Spinal cord (tissue), 10 donors: ENCODE data around the gene GALR2. TPM values are rescaled to one million over a fixed set of nuclear protein-coding genes. Genes with fewer than 3 reads are reported as not detected.
"Not testable (repeated sequence)": the region's sequence is repeated elsewhere in the genome, so short reads cannot be mapped to it uniquely, and the experiment has no call there.

Experiments used
- DNase-seq, 6 donors: peaks; one replicate each; pipeline versions ENCODE4 v3.0.0 to v3.0.0-alpha.2; 2013 to 2015; ENCODE audit warnings: low spot score in 6 of 6, low read depth in 4 of 6
- H3K27ac ChIP-seq: one replicate; pipeline ENCODE4 v1.5.1; 2013; ENCODE audit warnings: low read depth, low read length, control low read depth
- H3K27me3 ChIP-seq: one replicate; pipeline ENCODE4 v1.6.1; 2013; ENCODE audit warnings: low read length; ENCODE audit not compliant: control insufficient read depth, insufficient read depth
- H3K36me3 ChIP-seq: one replicate; pipeline ENCODE4 v1.6.1; 2013; ENCODE audit warnings: low read length; ENCODE audit not compliant: control insufficient read depth, insufficient read depth
- H3K4me1 ChIP-seq: one replicate; pipeline ENCODE4 v1.6.1; 2013; ENCODE audit warnings: low read length; ENCODE audit not compliant: control insufficient read depth, insufficient read depth
- H3K4me3 ChIP-seq: one replicate; pipeline ENCODE4 v1.5.1; 2013; ENCODE audit warnings: low read depth, low read length, control low read depth
- H3K9me3 ChIP-seq: one replicate; pipeline ENCODE4 v1.6.1; 2013; ENCODE audit warnings: low read length; ENCODE audit not compliant: control insufficient read depth, insufficient read depth
- WGBS: methylation state at CpG from one replicate; pipeline ENCODE4 v1.1.5; 2013; ENCODE audit warnings: missing lambda C conversion rate; ENCODE audit not compliant: insufficient coverage; 5-methylcytosine and 5-hydroxymethylcytosine counted together
- polyA plus RNA-seq, 2 donors: library from polyadenylated mRNA; unstranded; fragments of 120-200 nt; gene quantifications; one replicate each; pipeline ENCODE4 v1.2.1, GENCODE V29; 2013; ENCODE audit not compliant: insufficient read length in 2 of 2
- total RNA-seq, 2 donors: library from RNA; depleted of rRNA in 1 of 2; stranded (reverse); fragments of 120-200 nt in 1 of 2; fragments of >200 nt in 1 of 2; gene quantifications; one replicate each; pipeline versions ENCODE4 v1.2.3 to v1.2.4, GENCODE V29; 2013 to 2014
- donor health status: healthy.

The GALR2 gene
- total and polyA plus RNA-seq, 4 donors, result 0.47 to 0.74 TPM; not detected in 2

GRCh38 chr17:76049836-76050537 lies 24.6 kb upstream of the GALR2 start:
- H3K9me3 ChIP-seq, result no peaks in the 10 kb centered on the region
- no peak overlapping the region for H3K4me3 ChIP-seq
- H3K27me3 ChIP-seq, result no peaks in the 10 kb centered on the region
- no peak for DNase-seq
- peaks cover 74% of the 10 kb centered on the region for H3K36me3 ChIP-seq
- no peaks in the 10 kb centered on the region for H3K4me1 ChIP-seq
- WGBS, result 83% methylated on average over 15 of the region's 15 CpGs
- no peak overlapping the region for H3K27ac ChIP-seq

GRCh38 chr17:76050538-76051467 lies 23.8 kb upstream of the GALR2 start:
- Histone ChIP-seq H3K9me3 (no peaks in the 10 kb centered on the region), H3K27ac (no peak overlapping the region), H3K4me1 (no peaks in the 10 kb centered on the region), H3K36me3 (peaks cover 73% of the 10 kb centered on the region), H3K27me3 (no peaks in the 10 kb centered on the region), H3K4me3 (no peak overlapping the region)
- 92% methylated on average over 2 of the region's 11 CpGs for WGBS
- no peak for DNase-seq

GRCh38 chr17:76051561-76051960 lies 23.0 kb upstream of the GALR2 start:
- no peak for DNase-seq
- H3K36me3 ChIP-seq, result peaks cover 72% of the 10 kb centered on the region
- no peak overlapping the region for H3K27ac ChIP-seq
- no peaks in the 10 kb centered on the region for H3K4me1 ChIP-seq
- no peaks in the 10 kb centered on the region for H3K27me3 ChIP-seq
- H3K9me3 ChIP-seq, result no peaks in the 10 kb centered on the region
- 88% methylated on average over 1 of the region's 6 CpGs for WGBS
- no peak overlapping the region for H3K4me3 ChIP-seq

- Histone ChIP-seq H3K9me3 (no peaks in the 10 kb centered on the region), H3K27me3 (no peaks in the 10 kb centered on the region), H3K4me1 (no peaks in the 10 kb centered on the region), H3K27ac (no peak overlapping the region), H3K36me3 (peaks cover 66% of the 10 kb centered on the region), H3K4me3 (no peak overlapping the region)
- DNase-seq, result no peak
- 96% methylated on average over 5 of the region's 17 CpGs for WGBS
Observed at GRCh38 chr17:76053246-76054111, 21.1 kb upstream of the GALR2 start.

- H3K27me3 ChIP-seq, result no peaks in the 10 kb centered on the region
- WGBS, result 93% methylated on average over 3 of the region's 4 CpGs
- no peaks in the 10 kb centered on the region for H3K9me3 ChIP-seq
- no peaks in the 10 kb centered on the region for H3K4me1 ChIP-seq
- no peak overlapping the region for H3K4me3 ChIP-seq
- DNase-seq, result no peak
- no peak overlapping the region for H3K27ac ChIP-seq
- H3K36me3 ChIP-seq, result peaks cover 67% of the 10 kb centered on the region
Observed at GRCh38 chr17:76054112-76054476, 20.5 kb upstream of the GALR2 start.

GRCh38 chr17:76056882-76057281 lies 17.7 kb upstream of the GALR2 start:
- Histone ChIP-seq H3K9me3 (no peaks in the 10 kb centered on the region), H3K4me3 (no peak overlapping the region), H3K36me3 (peaks cover 76% of the 10 kb centered on the region), H3K27ac (no peak overlapping the region), H3K4me1 (no peaks in the 10 kb centered on the region), H3K27me3 (no peaks in the 10 kb centered on the region)
- no CpG with 5 or more reads among the region's 3 CpGs for WGBS
- DNase-seq, result no peak

- not testable (repeated sequence) for H3K27me3 ChIP-seq, H3K27ac ChIP-seq, DNase-seq, H3K4me3 ChIP-seq, H3K4me1 ChIP-seq, H3K9me3 ChIP-seq
- 78% methylated on average over 3 of the region's 6 CpGs for WGBS
- peaks cover 75% of the 10 kb centered on the region for H3K36me3 ChIP-seq
Observed at GRCh38 chr17:76058264-76058663, 16.3 kb upstream of the GALR2 start.

- Histone ChIP-seq H3K4me1 (no peaks in the 10 kb centered on the region), H3K27ac (no peak overlapping the region), H3K36me3 (peaks cover 81% of the 10 kb centered on the region), H3K27me3 (no peaks in the 10 kb centered on the region), H3K4me3 (no peak overlapping the region), H3K9me3 (no peaks in the 10 kb centered on the region)
- WGBS, result 96% methylated on average over 15 of the region's 15 CpGs
- peak in 1 of 6 donors; percentile 41 for DNase-seq
Observed at GRCh38 chr17:76063875-76064546, 10.6 kb upstream of the GALR2 start.

GRCh38 chr17:76065775-76066174 lies 8.8 kb upstream of the GALR2 start:
- no peak for DNase-seq
- peaks cover 69% of the 10 kb centered on the region for H3K36me3 ChIP-seq
- no peak overlapping the region for H3K27ac ChIP-seq
- H3K4me1 ChIP-seq, result no peaks in the 10 kb centered on the region
- 64% methylated on average over 4 of the region's 4 CpGs for WGBS
- H3K27me3 ChIP-seq, result no peaks in the 10 kb centered on the region
- no peaks in the 10 kb centered on the region for H3K9me3 ChIP-seq
- H3K4me3 ChIP-seq, result no peak overlapping the region
